HEK293T (cell line): ENCODE data around the gene TOM1L1.

Source experiments
- CTCF ChIA-PET: fragments of 350-600 bp; formaldehyde crosslinking; extraction: SDS; loops from one replicate; lab custom pipeline; 2021; ENCODE audit warnings: antibody characterized with exemption, inconsistent platforms; lab: Yijun Ruan, JAX
- POLR2A ChIA-PET: fragments of 350-600 bp; formaldehyde crosslinking; extraction: SDS; loops from one replicate; lab custom pipeline; 2020; ENCODE audit warnings: antibody characterized with exemption, inconsistent platforms; lab: Yijun Ruan, JAX
- DNase-seq: peaks from one replicate; pipeline ENCODE4 v3.0.0; 2012; ENCODE audit warnings: mixed read lengths; ENCODE audit errors: extremely low spot score
- ARNT ChIP-seq: fragments of 450-650 bp; IDR thresholded peaks from 2 replicates; pipeline ENCODE4 v1.6.1; 2017; ENCODE audit warnings: mild to moderate bottlenecking
- BHLHE40 ChIP-seq: fragments of 450-650 bp; IDR thresholded peaks from 2 replicates; pipeline ENCODE4 v1.6.1; 2016; ENCODE audit warnings: mild to moderate bottlenecking, moderate library complexity, borderline replicate concordance
- CTBP1 ChIP-seq: fragments of 450-650 bp; IDR thresholded peaks from 2 replicates; pipeline ENCODE4 v1.6.1; 2016; ENCODE audit warnings: borderline replicate concordance
- ELF4 ChIP-seq: fragments of 450-650 bp; IDR thresholded peaks from 2 replicates; pipeline ENCODE4 v1.6.1; 2017; ENCODE audit warnings: antibody characterized with exemption
- FOXA1 ChIP-seq: fragments of 450-650 bp; IDR thresholded peaks from 2 replicates; pipeline ENCODE4 v1.6.1; 2016; ENCODE audit warnings: mild to moderate bottlenecking
- FOXK2 ChIP-seq: fragments of 450-650 bp; IDR thresholded peaks from 2 replicates; pipeline ENCODE4 v1.6.1; 2016; ENCODE audit warnings: mild to moderate bottlenecking
- FOXM1 ChIP-seq: fragments of 450-650 bp; IDR thresholded peaks from 2 replicates; pipeline ENCODE4 v1.6.1; 2017; ENCODE audit warnings: mild to moderate bottlenecking, borderline replicate concordance
- HDGF ChIP-seq: fragments of 450-650 bp; IDR thresholded peaks from 2 replicates; pipeline ENCODE4 v1.6.1; 2017; ENCODE audit warnings: antibody characterized with exemption, borderline replicate concordance
- L3MBTL2 ChIP-seq: fragments of 450-650 bp; conservative IDR thresholded peaks from 2 replicates; pipeline ENCODE4 v1.6.1; 2016; ENCODE audit warnings: mild to moderate bottlenecking
- LEF1 ChIP-seq: fragments of 450-650 bp; IDR thresholded peaks from 2 replicates; pipeline ENCODE4 v1.6.1; 2017; ENCODE audit warnings: mild to moderate bottlenecking, borderline replicate concordance
- NFRKB ChIP-seq: fragments of 450-650 bp; IDR thresholded peaks from 2 replicates; pipeline ENCODE4 v1.6.1; 2016; ENCODE audit warnings: mild to moderate bottlenecking, moderate library complexity
- PKNOX1 ChIP-seq: fragments of 450-650 bp; IDR thresholded peaks from 2 replicates; pipeline ENCODE4 v1.6.1; 2016
- SP1 ChIP-seq: fragments of 450-650 bp; IDR thresholded peaks from 2 replicates; pipeline ENCODE4 v1.6.1; 2017
- SUZ12 ChIP-seq: fragments of 450-650 bp; IDR thresholded peaks from 2 replicates; pipeline ENCODE4 v1.6.1; 2016; ENCODE audit warnings: mild to moderate bottlenecking
- TARDBP ChIP-seq: fragments of 450-650 bp; IDR thresholded peaks from 2 replicates; pipeline ENCODE4 v1.6.1; 2016
- ZNF384 ChIP-seq: fragments of 450-650 bp; IDR thresholded peaks from 2 replicates; pipeline ENCODE4 v1.6.1; 2016

TOM1L1 gene

GRCh38 chr17:54891176-54891821 lies 9.4 kb upstream of the TOM1L1 start:
- DNase-seq: peak; percentile 47
- TF ChIP-seq PKNOX1 (peak; percentile 52; the same call in 1 of the 2 replicates), TARDBP (no peak)
- ChIA-PET CTCF (no interaction called here), POLR2A (interaction anchor here (0.7 kb wide), 1 partner anchor 10 kb away, joined by 3 read pairs; the partner anchor contains the start of gene TOM1L1)

GRCh38 chr17:54892360-54892759 lies 8.3 kb upstream of the TOM1L1 start:
- no peak for DNase-seq
- no peak for TF ChIP-seq L3MBTL2
- no peak for TF ChIP-seq NFRKB
- no peak for TF ChIP-seq SUZ12
- POLR2A ChIA-PET: no interaction called here
- CTCF ChIA-PET: no interaction called here

GRCh38 chr17:54898576-54898975 lies 2.1 kb upstream of the TOM1L1 start:
- ChIA-PET POLR2A (no interaction called here), CTCF (no interaction called here)
- TF ChIP-seq L3MBTL2 (no peak), NFRKB (no peak), TARDBP (no peak), CTBP1 (no peak), FOXA1 (no peak), SUZ12 (no peak), PKNOX1 (no peak), LEF1 (no peak), FOXM1 (no peak), BHLHE40 (no peak), ARNT (no peak), SP1 (no peak), ZNF384 (no peak), HDGF (no peak), FOXK2 (no peak), ELF4 (no peak)
- no peak for DNase-seq

GRCh38 chr17:54899201-54899600 lies 1.5 kb upstream of the TOM1L1 start:
- POLR2A ChIA-PET: no interaction called here
- DNase-seq: no peak
- CTCF ChIA-PET: no interaction called here

GRCh38 chr17:54899721-54900456 lies 763 bp upstream of the TOM1L1 start:
- TF ChIP-seq FOXM1 (no peak), NFRKB (no peak), ELF4 (no peak), CTBP1 (no peak), L3MBTL2 (no peak), PKNOX1 (no peak), FOXA1 (no peak), ARNT (no peak), SP1 (no peak), HDGF (no peak), TARDBP (no peak), SUZ12 (no peak), ZNF384 (no peak), LEF1 (no peak), BHLHE40 (no peak), FOXK2 (no peak)
- ChIA-PET CTCF (no interaction called here), POLR2A (interaction anchor here (1.1 kb wide), 1 partner anchor 21 kb away, joined by 3 read pairs; no protein-coding TSS in a partner anchor)
- no peak for DNase-seq

More at GRCh38 chr17:54899201-54899600, 1.5 kb upstream of the TOM1L1 start:
- no peak for TF ChIP-seq SUZ12

GRCh38 chr17:54901230-54901822 lies 674 bp downstream of the TOM1L1 start:
- ChIA-PET CTCF (no interaction called here), POLR2A (interaction anchor here (0.9 kb wide), 1 partner anchor 10 kb away, joined by 3 read pairs; no protein-coding TSS in a partner anchor)
- DNase-seq: peak; percentile 21
- TF ChIP-seq L3MBTL2 (no peak; the same call in 1 of the 2 replicates), ARNT (no peak), BHLHE40 (no peak)
